OCI-LY7 (cell line): ENCODE results near the gene HERC2.

Experiments used
- CTCF ChIP-seq: fragments of 200-600 bp; sonication (generic); conservative IDR thresholded peaks from 2 replicates; pipeline ENCODE4 v1.5.1; 2014; ENCODE audit warnings: mild to moderate bottlenecking, antibody characterized with exemption, low read length, moderate library complexity, mixed read lengths
- EZH2phosphoT487 ChIP-seq: fragments of 200-600 bp; sonication (generic); IDR thresholded peaks from 2 replicates; pipeline ENCODE4 v1.6.1; 2018; ENCODE audit warnings: low read depth, borderline replicate concordance, mild to moderate bottlenecking, mixed run types, antibody characterized with exemption, low read length, moderate library complexity, mixed read lengths

DNA sequence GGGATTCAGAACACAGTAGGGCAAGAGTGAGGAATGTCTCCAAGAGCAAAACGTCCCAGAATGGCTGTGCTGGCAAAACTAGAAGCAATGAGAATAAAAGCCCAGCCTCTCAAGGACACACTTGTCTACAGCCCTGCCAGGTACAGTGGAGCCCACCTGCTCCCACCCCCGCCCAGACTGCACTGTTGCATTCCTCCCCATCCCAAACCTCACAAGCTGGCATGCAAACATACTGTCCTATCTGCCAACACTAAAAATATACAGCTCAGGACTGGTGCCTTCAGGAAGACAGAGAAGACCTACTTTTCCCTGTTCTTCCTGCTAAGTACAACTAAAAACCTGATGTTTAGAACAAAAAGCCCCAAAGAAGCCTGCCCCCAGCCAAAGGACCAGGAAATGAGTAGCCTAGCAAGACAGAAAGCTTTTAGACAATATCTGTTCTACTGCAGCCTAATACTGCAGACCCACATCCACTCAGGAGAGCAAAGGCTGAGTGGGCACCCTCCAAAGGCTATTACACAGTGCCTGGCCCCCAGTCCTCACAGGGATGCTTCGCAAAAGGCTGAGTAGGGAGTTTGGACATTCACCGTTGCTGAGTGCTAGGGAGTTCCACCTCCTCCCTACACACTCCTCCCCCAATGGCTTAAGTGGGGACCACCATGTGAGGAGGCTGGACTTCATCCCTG is 236.3 kb downstream of the HERC2 start:
- TF ChIP-seq CTCF (no peak), EZH2phosphoT487 (no peak)
